Measurements from ENCODE around the gene INPP4B. TPM values are rescaled to one million over a fixed set of nuclear protein-coding genes. Genes with fewer than 3 reads are reported as not detected.
A peak's percentile ranks its signal among the peaks of the same experiment; 100 is the strongest.

INPP4B gene
- total RNA-seq, 1 donor from 2014 or later, result 3.4 TPM

DNA sequence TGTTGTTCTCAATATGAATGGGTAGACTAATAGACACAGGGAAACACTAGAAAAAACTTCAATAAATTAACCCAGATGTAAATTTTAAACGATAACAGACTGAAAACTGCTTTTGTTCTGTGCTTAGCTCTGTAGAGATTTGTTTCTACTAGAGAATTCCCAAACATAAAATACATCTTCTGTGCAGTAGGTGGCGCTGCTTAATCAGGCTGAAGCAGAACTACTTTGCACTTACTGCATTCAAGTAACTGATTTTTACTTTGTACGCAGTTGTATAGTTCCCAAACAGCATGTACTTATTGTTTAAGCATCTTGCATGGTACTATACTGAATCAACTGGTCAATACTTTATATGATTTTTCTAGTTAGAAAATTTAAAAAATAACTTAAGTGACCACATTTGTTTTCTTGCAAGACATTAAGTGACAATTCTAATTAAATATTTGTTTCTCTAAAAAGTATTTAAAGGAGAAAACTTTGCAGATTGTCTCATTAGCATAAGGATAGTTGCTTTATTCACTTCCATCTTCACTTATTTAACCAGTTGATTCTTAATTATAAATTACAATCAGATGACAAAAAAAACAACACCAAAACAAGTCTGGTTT lies 719.1 kb downstream of the INPP4B start:
- Mint-ChIP-seq H3K4me1 (ENCODE audit: low read depth) (peaks cover 16% of the 10 kb centered on the region), H3K27ac (no peak overlapping the region)

DNA sequence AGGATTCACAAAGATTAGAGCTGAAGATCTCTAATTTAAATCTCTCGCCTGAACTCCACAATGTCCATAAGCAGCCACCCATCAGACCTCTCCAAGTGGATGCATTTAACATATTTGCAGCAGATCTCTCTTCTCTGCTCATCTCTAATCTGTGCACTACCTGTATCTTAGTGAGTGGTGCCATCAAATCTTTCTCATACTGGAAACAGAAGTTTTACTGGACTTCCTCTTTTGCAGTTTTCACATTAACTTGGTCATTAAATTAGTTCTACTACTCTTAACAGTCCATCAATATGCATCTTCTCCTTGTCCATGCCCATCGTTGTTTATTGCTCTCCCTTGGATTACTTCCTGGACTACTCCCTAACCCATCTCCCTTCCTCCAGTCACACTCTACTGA lies 721.2 kb downstream of the INPP4B start:
- H3K27ac Mint-ChIP-seq, result no peak overlapping the region
- H3K36me3 Mint-ChIP-seq (ENCODE audit: insufficient read depth), result no peaks in the 10 kb centered on the region
- no peaks in the 10 kb centered on the region for H3K9me3 Mint-ChIP-seq (ENCODE audit: low read depth)
- H3K4me1 Mint-ChIP-seq (ENCODE audit: low read depth), result peaks cover 6% of the 10 kb centered on the region
- TF ChIP-seq, protein P1, sequence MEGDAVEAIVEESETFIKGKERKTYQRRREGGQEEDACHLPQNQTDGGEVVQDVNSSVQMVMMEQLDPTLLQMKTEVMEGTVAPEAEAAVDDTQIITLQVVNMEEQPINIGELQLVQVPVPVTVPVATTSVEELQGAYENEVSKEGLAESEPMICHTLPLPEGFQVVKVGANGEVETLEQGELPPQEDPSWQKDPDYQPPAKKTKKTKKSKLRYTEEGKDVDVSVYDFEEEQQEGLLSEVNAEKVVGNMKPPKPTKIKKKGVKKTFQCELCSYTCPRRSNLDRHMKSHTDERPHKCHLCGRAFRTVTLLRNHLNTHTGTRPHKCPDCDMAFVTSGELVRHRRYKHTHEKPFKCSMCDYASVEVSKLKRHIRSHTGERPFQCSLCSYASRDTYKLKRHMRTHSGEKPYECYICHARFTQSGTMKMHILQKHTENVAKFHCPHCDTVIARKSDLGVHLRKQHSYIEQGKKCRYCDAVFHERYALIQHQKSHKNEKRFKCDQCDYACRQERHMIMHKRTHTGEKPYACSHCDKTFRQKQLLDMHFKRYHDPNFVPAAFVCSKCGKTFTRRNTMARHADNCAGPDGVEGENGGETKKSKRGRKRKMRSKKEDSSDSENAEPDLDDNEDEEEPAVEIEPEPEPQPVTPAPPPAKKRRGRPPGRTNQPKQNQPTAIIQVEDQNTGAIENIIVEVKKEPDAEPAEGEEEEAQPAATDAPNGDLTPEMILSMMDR (IDR thresholded peaks at IDR 0.05; ENCODE audit: unreplicated experiment), result no peak
- no peak overlapping the region for H3K4me3 Mint-ChIP-seq (ENCODE audit: low read depth)
- peaks cover 3% of the 10 kb centered on the region for H3K27me3 Mint-ChIP-seq
- DNase-seq (ENCODE audit: low spot score, unreplicated experiment), result no peak

More for the DNA sequence above, 719.1 kb downstream of the INPP4B start:
- Mint-ChIP-seq H3K4me3 (ENCODE audit: low read depth) (no peak overlapping the region), H3K27me3 (peaks cover 3% of the 10 kb centered on the region), H3K36me3 (ENCODE audit: insufficient read depth) (no peaks in the 10 kb centered on the region), H3K9me3 (ENCODE audit: low read depth) (no peaks in the 10 kb centered on the region)
- TF ChIP-seq, protein P1 (IDR thresholded peaks at IDR 0.05; ENCODE audit: unreplicated experiment), result peak; percentile 91
- peak; percentile 30 for DNase-seq (ENCODE audit: low spot score, unreplicated experiment)

- peaks cover 4% of the 10 kb centered on the region for H3K4me1 Mint-ChIP-seq (ENCODE audit: low read depth)
- peaks cover 3% of the 10 kb centered on the region for H3K9me3 Mint-ChIP-seq (ENCODE audit: low read depth)
- no peak for DNase-seq (ENCODE audit: low spot score, unreplicated experiment)
- H3K27me3 Mint-ChIP-seq, result peaks cover 3% of the 10 kb centered on the region
- no peaks in the 10 kb centered on the region for H3K36me3 Mint-ChIP-seq (ENCODE audit: insufficient read depth)
- no peak overlapping the region for H3K27ac Mint-ChIP-seq
- TF ChIP-seq, protein P1 (IDR thresholded peaks at IDR 0.05; ENCODE audit: unreplicated experiment), result no peak
- no peak overlapping the region for H3K4me3 Mint-ChIP-seq (ENCODE audit: low read depth)
These were observed 724.4 kb downstream of the INPP4B start for GRCh38 chr4:142121448-142122350.

DNA sequence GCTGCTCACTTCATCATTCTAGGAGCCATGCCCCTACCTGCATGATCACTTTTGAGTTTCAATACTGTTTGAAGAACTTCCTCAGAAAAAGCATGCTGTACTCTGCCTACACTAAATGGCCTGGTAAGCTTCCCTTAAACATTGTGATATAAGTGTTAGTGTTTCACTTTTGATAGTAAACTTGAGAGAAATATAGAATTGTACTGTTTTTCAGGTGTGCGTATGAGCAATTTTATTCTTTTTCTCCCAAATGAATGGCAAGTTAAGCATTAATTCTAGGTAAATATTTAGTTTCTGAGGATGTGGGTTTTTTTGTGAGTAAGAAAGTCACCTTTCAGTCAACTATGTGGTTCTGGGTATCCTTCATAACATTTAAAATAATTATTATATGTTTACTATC lies 725.2 kb downstream of the INPP4B start:
- Mint-ChIP-seq H3K27me3 (peaks cover 3% of the 10 kb centered on the region), H3K36me3 (ENCODE audit: insufficient read depth) (no peaks in the 10 kb centered on the region)
- TF ChIP-seq, protein P1 (IDR thresholded peaks at IDR 0.05; ENCODE audit: unreplicated experiment), result no peak

GRCh38 chr4:142112451-142112850 lies 733.6 kb downstream of the INPP4B start:
- TF ChIP-seq, protein P1 (IDR thresholded peaks at IDR 0.05; ENCODE audit: unreplicated experiment), result no peak

More for the DNA sequence above, 725.2 kb downstream of the INPP4B start:
- H3K4me3 Mint-ChIP-seq (ENCODE audit: low read depth), result no peak overlapping the region
- no peak for DNase-seq (ENCODE audit: low spot score, unreplicated experiment)
- H3K9me3 Mint-ChIP-seq (ENCODE audit: low read depth), result peaks cover 3% of the 10 kb centered on the region
- H3K27ac Mint-ChIP-seq, result no peak overlapping the region
- peaks cover 4% of the 10 kb centered on the region for H3K4me1 Mint-ChIP-seq (ENCODE audit: low read depth)

More at GRCh38 chr4:142112451-142112850, 733.6 kb downstream of the INPP4B start:
- Mint-ChIP-seq H3K4me3 (ENCODE audit: low read depth) (no peak overlapping the region), H3K36me3 (ENCODE audit: insufficient read depth) (no peaks in the 10 kb centered on the region), H3K4me1 (ENCODE audit: low read depth) (no peaks in the 10 kb centered on the region), H3K9me3 (ENCODE audit: low read depth) (no peaks in the 10 kb centered on the region), H3K27me3 (no peaks in the 10 kb centered on the region), H3K27ac (no peak overlapping the region)
- no peak for DNase-seq (ENCODE audit: low spot score, unreplicated experiment)

Data from progenitor cell of endocrine pancreas (in vitro differentiated cells).